GM18517 (cell line): Measurements from ENCODE around the gene PLOD2.

Experiments
- ATAC-seq: cut with Tn5 transposase; IDR thresholded peaks from one replicate; pipeline ENCODE4 v1.9.1; 2021; ENCODE audit warnings: mild to moderate bottlenecking, moderate library complexity; ENCODE audit not compliant: unreplicated experiment

Gene PLOD2

GRCh38 chr3:146166826-146167225, 5.8 kb upstream of the PLOD2 start:
- ATAC-seq: no peak

GRCh38 chr3:146166415-146166821, 5.4 kb upstream of the PLOD2 start:
- ATAC-seq: no peak

- no peak for ATAC-seq
These were observed 4.9 kb upstream of the PLOD2 start for GRCh38 chr3:146165877-146166276.

GRCh38 chr3:146164971-146165769, 4.2 kb upstream of the PLOD2 start:
- ATAC-seq: no peak

- no peak for ATAC-seq
These were observed 3.5 kb upstream of the PLOD2 start for GRCh38 chr3:146164506-146164905.

- no peak for ATAC-seq
These were observed 3.1 kb upstream of the PLOD2 start for GRCh38 chr3:146164071-146164470.

- no peak for ATAC-seq
These were observed 2.6 kb upstream of the PLOD2 start for GRCh38 chr3:146163584-146163983.

- ATAC-seq: no peak
These were observed 1.6 kb upstream of the PLOD2 start for GRCh38 chr3:146162561-146162960.

GRCh38 chr3:146161663-146162002, 649 bp upstream of the PLOD2 start:
- ATAC-seq: no peak

- no peak for ATAC-seq
These were observed 542 bp downstream of the PLOD2 start for GRCh38 chr3:146160321-146160963.

- no peak for ATAC-seq
These were observed 1.2 kb downstream of the PLOD2 start for GRCh38 chr3:146159616-146160320.

- ATAC-seq: no peak
These were observed 1.9 kb downstream of the PLOD2 start for GRCh38 chr3:146159037-146159436.

- no peak for ATAC-seq
These were observed 3.5 kb downstream of the PLOD2 start for GRCh38 chr3:146157325-146158060.

GRCh38 chr3:146156666-146157314, 4.2 kb downstream of the PLOD2 start:
- no peak for ATAC-seq

- no peak for ATAC-seq
These were observed 4.9 kb downstream of the PLOD2 start for GRCh38 chr3:146156095-146156494.

GRCh38 chr3:146154995-146155394, 6.0 kb downstream of the PLOD2 start:
- no peak for ATAC-seq

- ATAC-seq: no peak
These were observed 6.7 kb downstream of the PLOD2 start for GRCh38 chr3:146154316-146154715.

- ATAC-seq: no peak
These were observed 7.6 kb downstream of the PLOD2 start for GRCh38 chr3:146153429-146153828.

- ATAC-seq: no peak
These were observed 8.2 kb downstream of the PLOD2 start for GRCh38 chr3:146152834-146153233.

- ATAC-seq: no peak
These were observed 12.5 kb downstream of the PLOD2 start for GRCh38 chr3:146148468-146148931.

- no peak for ATAC-seq
These were observed 15.3 kb downstream of the PLOD2 start for GRCh38 chr3:146145642-146146041.
